Measurements from ENCODE around the gene NMNAT2. TPM values are rescaled to one million over a fixed set of nuclear protein-coding genes. Genes with fewer than 3 reads are reported as not detected.

Gene NMNAT2
- total and polyA plus RNA-seq, 2 experiments from 2014 or later, result 3.6 to 10.0 TPM

GRCh38 chr1:183304440-183305107 is 113.6 kb downstream of the NMNAT2 start (continued):
- TF ChIP-seq, protein P1, sequence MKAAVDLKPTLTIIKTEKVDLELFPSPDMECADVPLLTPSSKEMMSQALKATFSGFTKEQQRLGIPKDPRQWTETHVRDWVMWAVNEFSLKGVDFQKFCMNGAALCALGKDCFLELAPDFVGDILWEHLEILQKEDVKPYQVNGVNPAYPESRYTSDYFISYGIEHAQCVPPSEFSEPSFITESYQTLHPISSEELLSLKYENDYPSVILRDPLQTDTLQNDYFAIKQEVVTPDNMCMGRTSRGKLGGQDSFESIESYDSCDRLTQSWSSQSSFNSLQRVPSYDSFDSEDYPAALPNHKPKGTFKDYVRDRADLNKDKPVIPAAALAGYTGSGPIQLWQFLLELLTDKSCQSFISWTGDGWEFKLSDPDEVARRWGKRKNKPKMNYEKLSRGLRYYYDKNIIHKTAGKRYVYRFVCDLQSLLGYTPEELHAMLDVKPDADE (IDR thresholded peaks at IDR 0.05), result no peak
- TF ChIP-seq EZH2 (IDR thresholded peaks at IDR 0.05; ENCODE audit: low read depth, unreplicated experiment) (no peak), NANOG (IDR thresholded peaks at IDR 0.05; ENCODE audit: borderline replicate concordance) (no peak), ZNF114 (CRISPR knock-in tag; IDR thresholded peaks at IDR 0.05) (no peak)

DNA sequence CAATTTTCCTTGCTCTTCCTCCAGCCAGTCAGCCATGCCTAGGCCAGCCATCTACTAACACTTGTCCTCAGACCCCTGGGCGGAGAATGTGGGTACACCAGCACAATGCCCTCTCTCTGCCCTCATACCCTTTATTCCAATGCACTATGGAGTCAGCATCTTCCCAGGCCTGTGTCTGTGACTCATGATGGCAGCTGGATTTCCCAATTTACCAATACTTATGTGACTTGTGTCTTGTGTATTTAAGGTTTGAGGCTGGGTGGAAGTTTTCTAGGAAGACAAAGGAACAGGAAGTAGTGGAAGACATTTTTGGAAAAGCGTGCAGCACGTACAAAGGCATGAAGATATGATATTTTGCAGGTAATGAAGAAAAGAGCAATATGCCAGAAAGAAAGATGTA is 114.3 kb downstream of the NMNAT2 start:
- ATAC-seq (no peak), DNase-seq (ENCODE audit: low spot score) (no peak)
- Histone ChIP-seq H3K4me3 (no peak overlapping the region), H3K27me3 (ENCODE audit: insufficient read depth) (no peaks in the 10 kb centered on the region), H3K4me1 (ENCODE audit: insufficient read depth) (peaks cover 34% of the 10 kb centered on the region), H3K27ac (ENCODE audit: low read depth) (no peak overlapping the region), H2AFZ (no peak overlapping the region), H3K9me2 (ENCODE audit: insufficient read depth) (peaks cover 4% of the 10 kb centered on the region; the same call in 1 of the 2 replicates), H3K4me2 (peak overlapping the region; percentile 44), H3K36me3 (ENCODE audit: insufficient read depth) (no peaks in the 10 kb centered on the region), H4K20me1 (replicated peaks; ENCODE audit: insufficient read depth) (no peaks in the 10 kb centered on the region), H3K79me2 (replicated peaks; ENCODE audit: insufficient read depth) (no peaks in the 10 kb centered on the region), H3F3A (replicated peaks; ENCODE audit: low read depth) (no peaks in the 10 kb centered on the region)
- peaks cover 42% of the 10 kb centered on the region for H3K4me1 Mint-ChIP-seq
- H3K4me3 Mint-ChIP-seq, result no peak overlapping the region
- H3K9me3 Mint-ChIP-seq, result peaks cover 4% of the 10 kb centered on the region; the same call in 1 of the 3 replicates
- no peak overlapping the region for H3K27ac Mint-ChIP-seq
- no peaks in the 10 kb centered on the region; the same call in 2 of the 3 replicates for H3K36me3 Mint-ChIP-seq (ENCODE audit: low read depth)
- peaks cover 11% of the 10 kb centered on the region for H3K27me3 Mint-ChIP-seq (ENCODE audit: insufficient read depth, low read depth, poor library complexity)
- TF ChIP-seq NANOG (IDR thresholded peaks at IDR 0.05; ENCODE audit: borderline replicate concordance) (no peak), JUNB (IDR thresholded peaks at IDR 0.05; ENCODE audit: unreplicated experiment) (no peak), CREB1 (CRISPR knock-in tag; IDR thresholded peaks at IDR 0.05; ENCODE audit: low read depth) (no peak), CTCF (conservative IDR thresholded peaks at IDR 0.05; ENCODE audit: low read depth in 2 of 2) (no peak), ZNF331 (CRISPR knock-in tag; IDR thresholded peaks at IDR 0.05; ENCODE audit: low read depth) (no peak), EZH2 (IDR thresholded peaks at IDR 0.05; ENCODE audit: low read depth, unreplicated experiment) (no peak), STAT1 (IDR thresholded peaks at IDR 0.05; ENCODE audit: unreplicated experiment) (no peak), EZH2phosphoT487 (IDR thresholded peaks at IDR 0.05; ENCODE audit: unreplicated experiment) (no peak), ZNF114 (CRISPR knock-in tag; IDR thresholded peaks at IDR 0.05) (no peak)
- TF ChIP-seq, protein P2, sequence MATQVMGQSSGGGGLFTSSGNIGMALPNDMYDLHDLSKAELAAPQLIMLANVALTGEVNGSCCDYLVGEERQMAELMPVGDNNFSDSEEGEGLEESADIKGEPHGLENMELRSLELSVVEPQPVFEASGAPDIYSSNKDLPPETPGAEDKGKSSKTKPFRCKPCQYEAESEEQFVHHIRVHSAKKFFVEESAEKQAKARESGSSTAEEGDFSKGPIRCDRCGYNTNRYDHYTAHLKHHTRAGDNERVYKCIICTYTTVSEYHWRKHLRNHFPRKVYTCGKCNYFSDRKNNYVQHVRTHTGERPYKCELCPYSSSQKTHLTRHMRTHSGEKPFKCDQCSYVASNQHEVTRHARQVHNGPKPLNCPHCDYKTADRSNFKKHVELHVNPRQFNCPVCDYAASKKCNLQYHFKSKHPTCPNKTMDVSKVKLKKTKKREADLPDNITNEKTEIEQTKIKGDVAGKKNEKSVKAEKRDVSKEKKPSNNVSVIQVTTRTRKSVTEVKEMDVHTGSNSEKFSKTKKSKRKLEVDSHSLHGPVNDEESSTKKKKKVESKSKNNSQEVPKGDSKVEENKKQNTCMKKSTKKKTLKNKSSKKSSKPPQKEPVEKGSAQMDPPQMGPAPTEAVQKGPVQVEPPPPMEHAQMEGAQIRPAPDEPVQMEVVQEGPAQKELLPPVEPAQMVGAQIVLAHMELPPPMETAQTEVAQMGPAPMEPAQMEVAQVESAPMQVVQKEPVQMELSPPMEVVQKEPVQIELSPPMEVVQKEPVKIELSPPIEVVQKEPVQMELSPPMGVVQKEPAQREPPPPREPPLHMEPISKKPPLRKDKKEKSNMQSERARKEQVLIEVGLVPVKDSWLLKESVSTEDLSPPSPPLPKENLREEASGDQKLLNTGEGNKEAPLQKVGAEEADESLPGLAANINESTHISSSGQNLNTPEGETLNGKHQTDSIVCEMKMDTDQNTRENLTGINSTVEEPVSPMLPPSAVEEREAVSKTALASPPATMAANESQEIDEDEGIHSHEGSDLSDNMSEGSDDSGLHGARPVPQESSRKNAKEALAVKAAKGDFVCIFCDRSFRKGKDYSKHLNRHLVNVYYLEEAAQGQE (IDR thresholded peaks at IDR 0.05; ENCODE audit: unreplicated experiment), result no peak
- TF ChIP-seq, protein P3, sequence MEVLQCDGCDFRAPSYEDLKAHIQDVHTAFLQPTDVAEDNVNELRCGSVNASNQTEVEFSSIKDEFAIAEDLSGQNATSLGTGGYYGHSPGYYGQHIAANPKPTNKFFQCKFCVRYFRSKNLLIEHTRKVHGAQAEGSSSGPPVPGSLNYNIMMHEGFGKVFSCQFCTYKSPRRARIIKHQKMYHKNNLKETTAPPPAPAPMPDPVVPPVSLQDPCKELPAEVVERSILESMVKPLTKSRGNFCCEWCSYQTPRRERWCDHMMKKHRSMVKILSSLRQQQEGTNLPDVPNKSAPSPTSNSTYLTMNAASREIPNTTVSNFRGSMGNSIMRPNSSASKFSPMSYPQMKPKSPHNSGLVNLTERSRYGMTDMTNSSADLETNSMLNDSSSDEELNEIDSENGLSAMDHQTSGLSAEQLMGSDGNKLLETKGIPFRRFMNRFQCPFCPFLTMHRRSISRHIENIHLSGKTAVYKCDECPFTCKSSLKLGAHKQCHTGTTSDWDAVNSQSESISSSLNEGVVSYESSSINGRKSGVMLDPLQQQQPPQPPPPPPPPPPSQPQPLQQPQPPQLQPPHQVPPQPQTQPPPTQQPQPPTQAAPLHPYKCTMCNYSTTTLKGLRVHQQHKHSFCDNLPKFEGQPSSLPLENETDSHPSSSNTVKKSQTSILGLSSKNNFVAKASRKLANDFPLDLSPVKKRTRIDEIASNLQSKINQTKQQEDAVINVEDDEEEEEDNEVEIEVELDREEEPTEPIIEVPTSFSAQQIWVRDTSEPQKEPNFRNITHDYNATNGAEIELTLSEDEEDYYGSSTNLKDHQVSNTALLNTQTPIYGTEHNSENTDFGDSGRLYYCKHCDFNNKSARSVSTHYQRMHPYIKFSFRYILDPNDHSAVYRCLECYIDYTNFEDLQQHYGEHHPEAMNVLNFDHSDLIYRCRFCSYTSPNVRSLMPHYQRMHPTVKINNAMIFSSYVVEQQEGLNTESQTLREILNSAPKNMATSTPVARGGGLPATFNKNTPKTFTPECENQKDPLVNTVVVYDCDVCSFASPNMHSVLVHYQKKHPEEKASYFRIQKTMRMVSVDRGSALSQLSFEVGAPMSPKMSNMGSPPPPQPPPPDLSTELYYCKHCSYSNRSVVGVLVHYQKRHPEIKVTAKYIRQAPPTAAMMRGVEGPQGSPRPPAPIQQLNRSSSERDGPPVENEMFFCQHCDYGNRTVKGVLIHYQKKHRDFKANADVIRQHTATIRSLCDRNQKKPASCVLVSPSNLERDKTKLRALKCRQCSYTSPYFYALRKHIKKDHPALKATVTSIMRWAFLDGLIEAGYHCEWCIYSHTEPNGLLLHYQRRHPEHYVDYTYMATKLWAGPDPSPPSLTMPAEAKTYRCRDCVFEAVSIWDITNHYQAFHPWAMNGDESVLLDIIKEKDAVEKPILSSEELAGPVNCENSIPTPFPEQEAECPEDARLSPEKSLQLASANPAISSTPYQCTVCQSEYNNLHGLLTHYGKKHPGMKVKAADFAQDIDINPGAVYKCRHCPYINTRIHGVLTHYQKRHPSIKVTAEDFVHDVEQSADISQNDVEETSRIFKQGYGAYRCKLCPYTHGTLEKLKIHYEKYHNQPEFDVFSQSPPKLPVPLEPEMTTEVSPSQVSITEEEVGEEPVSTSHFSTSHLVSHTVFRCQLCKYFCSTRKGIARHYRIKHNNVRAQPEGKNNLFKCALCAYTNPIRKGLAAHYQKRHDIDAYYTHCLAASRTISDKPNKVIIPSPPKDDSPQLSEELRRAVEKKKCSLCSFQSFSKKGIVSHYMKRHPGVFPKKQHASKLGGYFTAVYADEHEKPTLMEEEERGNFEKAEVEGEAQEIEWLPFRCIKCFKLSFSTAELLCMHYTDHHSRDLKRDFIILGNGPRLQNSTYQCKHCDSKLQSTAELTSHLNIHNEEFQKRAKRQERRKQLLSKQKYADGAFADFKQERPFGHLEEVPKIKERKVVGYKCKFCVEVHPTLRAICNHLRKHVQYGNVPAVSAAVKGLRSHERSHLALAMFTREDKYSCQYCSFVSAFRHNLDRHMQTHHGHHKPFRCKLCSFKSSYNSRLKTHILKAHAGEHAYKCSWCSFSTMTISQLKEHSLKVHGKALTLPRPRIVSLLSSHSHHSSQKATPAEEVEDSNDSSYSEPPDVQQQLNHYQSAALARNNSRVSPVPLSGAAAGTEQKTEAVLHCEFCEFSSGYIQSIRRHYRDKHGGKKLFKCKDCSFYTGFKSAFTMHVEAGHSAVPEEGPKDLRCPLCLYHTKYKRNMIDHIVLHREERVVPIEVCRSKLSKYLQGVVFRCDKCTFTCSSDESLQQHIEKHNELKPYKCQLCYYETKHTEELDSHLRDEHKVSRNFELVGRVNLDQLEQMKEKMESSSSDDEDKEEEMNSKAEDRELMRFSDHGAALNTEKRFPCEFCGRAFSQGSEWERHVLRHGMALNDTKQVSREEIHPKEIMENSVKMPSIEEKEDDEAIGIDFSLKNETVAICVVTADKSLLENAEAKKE (CRISPR knock-in tag; IDR thresholded peaks at IDR 0.05), result no peak
